BLaER1 (cell line): Measurements from ENCODE around the gene AHCYL1.
"Not testable (repeated sequence)": the region's sequence is repeated elsewhere in the genome, so short reads cannot be mapped to it uniquely, and the experiment has no call there.

Source experiments
- H3K27ac ChIP-seq: shearing (Covaris generic); formaldehyde crosslinking; 2 replicates; pipeline ENCODE4 v1.8.1; 2022
- H3K27me3 ChIP-seq: shearing (Covaris generic); formaldehyde crosslinking; 2 replicates; pipeline ENCODE4 v1.8.1; 2022
- H3K36me3 ChIP-seq: shearing (Covaris generic); formaldehyde crosslinking; 2 replicates; pipeline ENCODE4 v1.8.1; 2022
- H3K4me1 ChIP-seq: shearing (Covaris generic); formaldehyde crosslinking; 2 replicates; pipeline ENCODE4 v1.8.1; 2022
- H3K4me2 ChIP-seq: shearing (Covaris generic); formaldehyde crosslinking; 2 replicates; pipeline ENCODE4 v1.8.1; 2022
- H3K4me3 ChIP-seq: shearing (Covaris generic); formaldehyde crosslinking; 2 replicates; pipeline ENCODE4 v1.8.1; 2022
- H3K9ac ChIP-seq: shearing (Covaris generic); formaldehyde crosslinking; 2 replicates; pipeline ENCODE4 v1.8.1; 2022
- H3K9me3 ChIP-seq: shearing (Covaris generic); formaldehyde crosslinking; 2 replicates; pipeline ENCODE4 v1.8.1; 2022
- H4K20me1 ChIP-seq: shearing (Covaris generic); formaldehyde crosslinking; 2 replicates; pipeline ENCODE4 v1.8.1; 2022
- Cebpa-rat ChIP-seq: shearing (Covaris generic); IDR thresholded peaks from 2 replicates; pipeline ENCODE4 v1.8.1; 2022

The AHCYL1 gene

GRCh38 chr1:109950509-109950908 is 34.1 kb upstream of the AHCYL1 start:
- no peak overlapping the region for H3K4me3 ChIP-seq
- H3K36me3 ChIP-seq: no peaks in the 10 kb centered on the region
- no peaks in the 10 kb centered on the region for H3K27me3 ChIP-seq
- no peaks in the 10 kb centered on the region for H3K9me3 ChIP-seq
- H3K9ac ChIP-seq: no peak overlapping the region
- TF ChIP-seq Cebpa-rat: no peak
- no peaks in the 10 kb centered on the region for H4K20me1 ChIP-seq
- no peak overlapping the region for H3K27ac ChIP-seq
- no peak overlapping the region for H3K4me2 ChIP-seq
- no peaks in the 10 kb centered on the region for H3K4me1 ChIP-seq

DNA sequence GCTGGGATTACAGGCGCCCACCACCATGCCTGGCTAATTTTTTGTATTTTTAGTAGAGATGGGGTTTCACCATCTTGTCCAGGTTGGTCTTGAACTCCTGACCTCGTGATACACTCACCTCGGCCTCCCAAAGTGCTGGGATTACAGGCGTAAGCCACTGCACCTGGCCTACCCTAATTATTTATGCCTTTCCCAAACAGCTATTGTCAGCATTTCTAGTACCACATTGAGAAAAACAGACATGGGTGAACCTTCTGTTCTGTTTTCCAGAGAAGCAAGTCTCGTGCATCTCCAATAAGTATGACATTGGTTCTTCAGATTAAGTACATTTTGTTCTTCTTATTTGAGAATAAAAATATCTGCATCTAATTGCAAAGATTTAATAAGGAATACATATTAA is 33.1 kb upstream of the AHCYL1 start:
- H4K20me1 ChIP-seq, H3K4me1 ChIP-seq, H3K36me3 ChIP-seq, H3K27ac ChIP-seq, H3K27me3 ChIP-seq, H3K9ac ChIP-seq, H3K9me3 ChIP-seq, H3K4me3 ChIP-seq, H3K4me2 ChIP-seq: not testable (repeated sequence)

DNA sequence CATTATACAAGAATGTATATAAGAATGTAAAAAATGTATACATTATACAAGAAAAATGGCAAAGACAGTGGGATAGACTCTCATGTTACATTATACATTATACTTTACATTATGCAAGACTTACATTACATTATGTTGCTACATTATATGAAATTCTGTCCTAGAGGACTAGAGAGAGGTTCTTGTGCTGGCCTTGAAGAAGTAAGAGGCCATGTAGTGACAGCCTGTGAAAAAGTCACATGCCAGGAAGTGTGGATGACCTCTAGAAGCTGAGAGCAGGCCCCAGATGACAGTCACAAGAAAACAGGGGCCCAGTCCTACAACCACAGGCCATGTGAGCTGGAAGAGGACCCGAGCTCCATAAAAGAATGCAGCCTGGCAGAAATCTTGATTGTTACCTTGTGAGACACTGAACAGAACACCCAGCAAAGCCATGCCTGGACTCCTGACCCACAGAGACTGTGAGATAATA is 30.5 kb upstream of the AHCYL1 start:
- H3K36me3 ChIP-seq: no peaks in the 10 kb centered on the region
- no peak overlapping the region for H3K4me2 ChIP-seq
- no peaks in the 10 kb centered on the region for H3K4me1 ChIP-seq
- H3K27ac ChIP-seq: no peak overlapping the region
- H4K20me1 ChIP-seq: no peaks in the 10 kb centered on the region
- H3K9ac ChIP-seq: no peak overlapping the region
- no peak for TF ChIP-seq Cebpa-rat
- H3K27me3 ChIP-seq: no peaks in the 10 kb centered on the region
- H3K4me3 ChIP-seq: no peak overlapping the region
- H3K9me3 ChIP-seq: no peaks in the 10 kb centered on the region

DNA sequence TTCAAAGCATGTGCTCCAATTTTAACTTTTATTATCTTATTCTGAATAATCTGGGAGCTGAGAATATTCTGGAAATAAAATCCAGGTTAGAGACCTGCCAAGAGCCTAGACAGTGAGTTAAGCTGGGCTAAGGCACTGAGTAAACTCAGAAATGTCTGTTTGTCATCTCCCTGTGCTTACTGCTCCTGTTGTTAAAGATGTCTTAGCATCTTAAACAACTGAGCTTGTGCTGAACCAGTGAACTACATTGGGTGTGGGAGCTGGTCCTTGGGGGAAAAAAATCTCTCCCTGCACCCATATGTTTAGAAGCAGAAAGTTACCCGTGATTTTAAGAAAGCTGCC is 25.0 kb upstream of the AHCYL1 start:
- Histone ChIP-seq H3K27ac (no peak overlapping the region), H3K4me3 (no peak overlapping the region), H3K36me3 (no peaks in the 10 kb centered on the region), H4K20me1 (no peaks in the 10 kb centered on the region), H3K4me1 (no peaks in the 10 kb centered on the region), H3K9me3 (no peaks in the 10 kb centered on the region), H3K4me2 (no peak overlapping the region), H3K27me3 (no peaks in the 10 kb centered on the region), H3K9ac (no peak overlapping the region)
- TF ChIP-seq Cebpa-rat: no peak

- Histone ChIP-seq H3K4me2 (no peak overlapping the region), H4K20me1 (no peaks in the 10 kb centered on the region), H3K9ac (no peak overlapping the region), H3K4me1 (no peaks in the 10 kb centered on the region), H3K27ac (no peak overlapping the region), H3K36me3 (no peaks in the 10 kb centered on the region), H3K27me3 (no peaks in the 10 kb centered on the region), H3K9me3 (no peaks in the 10 kb centered on the region), H3K4me3 (no peak overlapping the region)
- TF ChIP-seq Cebpa-rat: no peak
These were observed 24.4 kb upstream of the AHCYL1 start for GRCh38 chr1:109959974-109960744.

- no peak overlapping the region for H3K4me3 ChIP-seq
- H3K9me3 ChIP-seq: 0 out of 2 replicates have a peak, but pooled peaks cover 2% of the 10 kb centered on the region
- H3K36me3 ChIP-seq: no peaks in the 10 kb centered on the region
These were observed 23.8 kb upstream of the AHCYL1 start for GRCh38 chr1:109960745-109961094.

GRCh38 chr1:109963864-109964263 is 20.7 kb upstream of the AHCYL1 start:
- TF ChIP-seq Cebpa-rat: no peak
- Histone ChIP-seq H3K9me3 (0 out of 2 replicates have a peak, but pooled peaks cover 4% of the 10 kb centered on the region), H3K4me1 (no peaks in the 10 kb centered on the region), H3K4me2 (no peak overlapping the region), H3K36me3 (no peaks in the 10 kb centered on the region), H3K9ac (no peak overlapping the region), H3K27ac (no peak overlapping the region), H3K27me3 (no peaks in the 10 kb centered on the region), H4K20me1 (no peaks in the 10 kb centered on the region), H3K4me3 (no peak overlapping the region)

More at GRCh38 chr1:109960745-109961094, 23.8 kb upstream of the AHCYL1 start:
- Histone ChIP-seq H3K9ac (no peak overlapping the region), H4K20me1 (no peaks in the 10 kb centered on the region), H3K27ac (no peak overlapping the region), H3K4me1 (no peaks in the 10 kb centered on the region), H3K4me2 (no peak overlapping the region), H3K27me3 (no peaks in the 10 kb centered on the region)
- no peak for TF ChIP-seq Cebpa-rat

DNA sequence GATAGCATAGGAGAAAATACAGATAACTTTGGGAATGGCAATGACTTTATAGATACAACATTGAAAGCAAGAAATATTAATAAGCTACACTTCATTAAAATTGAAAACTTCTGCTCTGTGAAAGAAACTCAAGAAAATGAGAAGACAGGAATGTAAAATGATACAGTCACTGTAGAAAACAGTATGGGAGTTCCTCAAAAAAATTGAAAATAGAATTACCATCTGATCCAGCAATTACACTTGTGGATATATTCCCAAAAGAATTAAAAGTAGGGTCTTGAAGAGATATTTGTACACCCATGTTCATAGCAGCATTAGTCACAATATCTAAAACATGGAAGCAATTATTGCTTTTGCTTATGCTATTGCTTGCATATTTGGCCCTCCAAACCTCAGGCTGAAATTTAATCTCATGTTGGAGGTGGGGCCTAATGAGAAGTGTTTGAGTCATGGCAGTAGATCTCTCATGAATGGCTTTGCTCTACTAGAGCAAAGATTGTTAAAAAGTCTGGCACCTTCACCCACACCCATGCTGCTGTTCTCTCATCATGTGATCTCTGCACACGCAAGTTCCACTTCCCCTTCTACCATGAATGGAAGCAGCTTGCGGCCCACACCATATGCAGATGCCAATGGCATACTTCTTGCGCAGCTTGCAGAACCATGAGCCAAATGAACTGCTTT is 15.3 kb upstream of the AHCYL1 start:
- H3K4me2 ChIP-seq: no peak overlapping the region

DNA sequence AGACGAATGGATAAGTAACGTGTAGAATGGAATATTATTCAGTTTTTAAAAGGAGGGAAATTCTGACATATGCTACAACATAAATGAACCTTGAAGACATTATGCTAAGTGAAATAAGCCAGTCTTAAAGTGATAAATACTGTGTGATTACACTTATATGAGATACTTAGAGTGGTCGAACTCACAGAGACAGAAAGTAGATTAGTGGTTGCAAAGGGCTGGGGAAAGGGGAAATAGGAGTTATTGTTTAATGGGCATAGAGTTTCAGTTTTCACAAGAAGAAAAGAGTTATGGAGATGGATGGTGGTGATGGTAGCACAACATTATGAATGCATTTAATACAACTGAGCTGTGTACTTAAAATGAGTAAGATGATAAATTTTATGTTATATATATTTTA is 14.7 kb upstream of the AHCYL1 start:
- Histone ChIP-seq H3K4me1 (no peaks in the 10 kb centered on the region), H3K4me2 (no peak overlapping the region), H3K9me3 (0 out of 2 replicates have a peak, but pooled peaks cover 4% of the 10 kb centered on the region), H3K27me3 (no peaks in the 10 kb centered on the region), H3K4me3 (no peak overlapping the region), H3K27ac (no peak overlapping the region), H4K20me1 (no peaks in the 10 kb centered on the region), H3K9ac (no peak overlapping the region), H3K36me3 (no peaks in the 10 kb centered on the region)
- no peak for TF ChIP-seq Cebpa-rat

More for the DNA sequence above, 15.3 kb upstream of the AHCYL1 start:
- no peaks in the 10 kb centered on the region for H4K20me1 ChIP-seq
- H3K9ac ChIP-seq: no peak overlapping the region
- no peaks in the 10 kb centered on the region for H3K4me1 ChIP-seq
- H3K36me3 ChIP-seq: no peaks in the 10 kb centered on the region
- H3K27me3 ChIP-seq: no peaks in the 10 kb centered on the region
- H3K4me3 ChIP-seq: no peak overlapping the region
- no peak overlapping the region for H3K27ac ChIP-seq
- H3K9me3 ChIP-seq: 0 out of 2 replicates have a peak, but pooled peaks cover 4% of the 10 kb centered on the region
- no peak for TF ChIP-seq Cebpa-rat

DNA sequence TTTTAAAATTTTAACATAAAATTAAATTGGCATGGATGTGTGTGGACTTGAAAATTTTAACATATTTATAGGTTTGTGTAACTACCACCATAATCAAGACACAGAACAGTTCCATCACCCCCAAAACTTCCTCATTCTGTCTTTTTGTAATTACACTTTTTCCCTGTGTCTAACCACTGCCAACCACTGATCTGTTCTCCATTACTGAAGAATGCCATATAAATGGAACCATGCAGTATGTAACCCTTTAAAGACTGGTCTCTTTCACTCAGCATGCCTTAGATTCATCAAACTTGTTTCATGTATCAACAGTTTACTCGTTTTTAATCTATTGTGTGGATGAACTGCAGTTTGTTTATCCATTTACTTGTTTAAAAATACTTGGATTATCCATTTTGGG is 13.0 kb upstream of the AHCYL1 start:
- Histone ChIP-seq H3K4me1 (no peaks in the 10 kb centered on the region), H3K4me2 (no peak overlapping the region), H4K20me1 (no peaks in the 10 kb centered on the region), H3K9ac (no peak overlapping the region), H3K27me3 (no peaks in the 10 kb centered on the region), H3K36me3 (no peaks in the 10 kb centered on the region), H3K4me3 (no peak overlapping the region), H3K9me3 (no peaks in the 10 kb centered on the region), H3K27ac (no peak overlapping the region)
- TF ChIP-seq Cebpa-rat: no peak
